MCF 10A (cell line): ENCODE measurements around the gene SDC1. TPM values are rescaled to one million over a fixed set of nuclear protein-coding genes. Genes with fewer than 3 reads are reported as not detected.

Experiments
- BruUV-seq: library from RNA; stranded (reverse); fragments of 400-500 nt; replicated peaks from 2 replicates; lab custom pipeline; 2021; lab: Mats Ljungman, UMichigan
- CTCF ChIA-PET: fragments of 300-600 bp; sonication (Branson Sonifier 250); formaldehyde crosslinking; extraction: SDS; loops from one replicate; lab custom pipeline; 2021; ENCODE audit warnings: antibody characterized with exemption, inconsistent platforms; lab: Yijun Ruan, JAX
- POLR2A ChIA-PET: fragments of 300-600, 350-650 bp; sonication (Branson Sonifier 250); formaldehyde crosslinking; extraction: SDS; loops from one replicate; lab custom pipeline; 2020; ENCODE audit warnings: antibody characterized with exemption, inconsistent platforms; lab: Yijun Ruan, JAX
- DNase-seq: peaks from one replicate; pipeline ENCODE4 v3.0.0-alpha.2; 2018; ENCODE audit not compliant: unreplicated experiment
- H3K27ac Mint-ChIP-seq: one replicate; pipeline ENCODE4 v1.8.0; 2022; ENCODE audit warnings: mild to moderate bottlenecking, low read depth, mixed read lengths; ENCODE audit not compliant: unreplicated experiment
- H3K27me3 Mint-ChIP-seq: one replicate; pipeline ENCODE4 v1.8.0; 2022; ENCODE audit warnings: mixed read lengths; ENCODE audit not compliant: insufficient read depth, unreplicated experiment
- H3K36me3 Mint-ChIP-seq: one replicate; pipeline ENCODE4 v1.8.0; 2022; ENCODE audit warnings: mild to moderate bottlenecking, moderate library complexity, mixed read lengths; ENCODE audit not compliant: insufficient read depth, unreplicated experiment
- H3K4me1 Mint-ChIP-seq: one replicate; pipeline ENCODE4 v1.8.0; 2022; ENCODE audit warnings: mixed read lengths; ENCODE audit not compliant: insufficient read depth, unreplicated experiment
- H3K4me3 Mint-ChIP-seq: one replicate; pipeline ENCODE4 v1.8.0; 2022; ENCODE audit warnings: mild to moderate bottlenecking, moderate library complexity, mixed read lengths; ENCODE audit not compliant: unreplicated experiment
- H3K9me3 Mint-ChIP-seq: one replicate; pipeline ENCODE4 v1.8.0; 2022; ENCODE audit warnings: mixed read lengths; ENCODE audit not compliant: unreplicated experiment
- CTCF ChIP-seq: fragments of 200-600 bp; IDR thresholded peaks from one replicate; pipeline ENCODE4 v1.8.0; 2022; ENCODE audit warnings: antibody characterized with exemption, mild to moderate bottlenecking; ENCODE audit not compliant: unreplicated experiment
- intact Hi-C: fragments of 100-400 bp; cut with micrococcal nuclease; formaldehyde crosslinking; loops from 2 replicates; pipeline ENCODE4 v1.14.1; 2022
- total RNA-seq: library from RNA; stranded (reverse); gene quantifications from 2 replicates; pipeline ENCODE4 v1.2.3, GENCODE V29; 2022

The SDC1 gene
- total RNA-seq, 1 experiment from 2014 or later = 232 TPM

GRCh38 chr2:20175931-20176330 lies 49.0 kb downstream of the SDC1 start:
- DNase-seq = no peak
- H3K9me3 Mint-ChIP-seq = no peaks in the 10 kb centered on the region
- intact Hi-C loops = no loop called here
- no peaks in the 10 kb centered on the region for H3K36me3 Mint-ChIP-seq
- ChIA-PET POLR2A (no interaction called here), CTCF (interaction anchor here (1.2 kb wide), 1 partner anchor 115 kb away, joined by 4 read pairs; no protein-coding TSS in a partner anchor)
- BruUV-seq = no TSS peak
- H3K27ac Mint-ChIP-seq = no peak overlapping the region
- H3K27me3 Mint-ChIP-seq = no peaks in the 10 kb centered on the region
- H3K4me3 Mint-ChIP-seq = no peak overlapping the region
- TF ChIP-seq CTCF = no peak
- peaks cover 11% of the 10 kb centered on the region for H3K4me1 Mint-ChIP-seq

GRCh38 chr2:20175267-20175666 lies 49.7 kb downstream of the SDC1 start:
- H3K36me3 Mint-ChIP-seq = no peaks in the 10 kb centered on the region
- no peaks in the 10 kb centered on the region for H3K9me3 Mint-ChIP-seq
- H3K27me3 Mint-ChIP-seq = no peaks in the 10 kb centered on the region
- H3K27ac Mint-ChIP-seq = no peak overlapping the region
- ChIA-PET POLR2A (no interaction called here), CTCF (no interaction called here)
- peaks cover 11% of the 10 kb centered on the region for H3K4me1 Mint-ChIP-seq
- BruUV-seq = no TSS peak
- DNase-seq = no peak
- H3K4me3 Mint-ChIP-seq = no peak overlapping the region
- no peak for TF ChIP-seq CTCF
- intact Hi-C loops = no loop called here

- Mint-ChIP-seq H3K4me1 (peaks cover 11% of the 10 kb centered on the region), H3K4me3 (no peak overlapping the region), H3K27me3 (no peaks in the 10 kb centered on the region), H3K36me3 (no peaks in the 10 kb centered on the region), H3K9me3 (no peaks in the 10 kb centered on the region), H3K27ac (no peak overlapping the region)
- TF ChIP-seq CTCF = no peak
- ChIA-PET CTCF (interaction anchor here (1.1 to 1.3 kb wide), 2 partner anchors 58 to 152 kb away, joined by 3 read pairs; no protein-coding TSS in a partner anchor), POLR2A (no interaction called here)
- BruUV-seq = no TSS peak
- DNase-seq = no peak
- intact Hi-C loops = no loop called here
Observed at GRCh38 chr2:20174410-20174809, 50.5 kb downstream of the SDC1 start.

- no peaks in the 10 kb centered on the region for H3K9me3 Mint-ChIP-seq
- ChIA-PET CTCF (interaction anchor here (0.6 to 1.3 kb wide), 4 partner anchors 16 to 153 kb away, joined by 3 to 5 read pairs (median 3); no protein-coding TSS in a partner anchor), POLR2A (interaction anchor here (0.8 kb wide), 1 partner anchor 39 kb away, joined by 3 read pairs; no protein-coding TSS in a partner anchor)
- H3K27me3 Mint-ChIP-seq = no peaks in the 10 kb centered on the region
- no peak overlapping the region for H3K4me3 Mint-ChIP-seq
- no peaks in the 10 kb centered on the region for H3K36me3 Mint-ChIP-seq
- intact Hi-C loops = no loop called here
- TF ChIP-seq CTCF = no peak
- no TSS peak for BruUV-seq
- H3K27ac Mint-ChIP-seq = no peak overlapping the region
- DNase-seq = no peak
- peaks cover 9% of the 10 kb centered on the region for H3K4me1 Mint-ChIP-seq
Observed at GRCh38 chr2:20173496-20174402, 51.2 kb downstream of the SDC1 start.
